Astrocyte (in vitro differentiated cells and primary cell): Measurements from ENCODE around the gene CORO2B. TPM values are rescaled to one million over a fixed set of nuclear protein-coding genes. Genes with fewer than 3 reads are reported as not detected.

Experiments used
- DNase-seq: peaks from one replicate; pipeline ENCODE4 v3.0.0-alpha.2; 2010; ENCODE audit warnings: low read depth
- FAIRE-seq: peaks from 2 replicates; lab custom pipeline; 2011; peaks lifted over from hg19 to GRCh38; lab: Jason Lieb, UNC
- H2AFZ ChIP-seq: 2 replicates; pipeline ENCODE4 v1.6.0; 2012; ENCODE audit warnings: low read depth, low read length, inconsistent platforms
- H3K27ac ChIP-seq: 2 replicates; pipeline ENCODE4 v1.5.1; 2011; ENCODE audit warnings: low read depth, low read length, inconsistent platforms
- H3K27me3 ChIP-seq: 2 replicates; pipeline ENCODE4 v1.6.0; 2011; ENCODE audit warnings: low read length, inconsistent platforms; ENCODE audit not compliant: insufficient read depth
- H3K36me3 ChIP-seq: 2 replicates; pipeline ENCODE4 v1.5.1; 2011; ENCODE audit warnings: low read length, inconsistent platforms; ENCODE audit not compliant: insufficient read depth
- H3K4me1 ChIP-seq: 2 replicates; pipeline ENCODE4 v1.5.1; 2011; ENCODE audit warnings: low read length, inconsistent platforms; ENCODE audit not compliant: insufficient read depth
- H3K4me2 ChIP-seq: 2 replicates; pipeline ENCODE4 v1.6.0; 2012; ENCODE audit warnings: low read length, inconsistent platforms
- H3K4me3 ChIP-seq: 2 replicates; pipeline ENCODE4 v1.5.1; 2011; ENCODE audit warnings: low read depth, mild to moderate bottlenecking, low read length, inconsistent platforms; ENCODE audit not compliant: insufficient read depth
- H3K79me2 ChIP-seq: 2 replicates; pipeline ENCODE4 v1.6.0; 2012; ENCODE audit warnings: mild to moderate bottlenecking, low read length, inconsistent platforms; ENCODE audit not compliant: insufficient read depth
- H3K9ac ChIP-seq: 2 replicates; pipeline ENCODE4 v1.6.0; 2012; ENCODE audit warnings: mild to moderate bottlenecking, low read length, inconsistent platforms
- H3K9me3 ChIP-seq: 2 replicates; pipeline ENCODE4 v1.5.1; 2012; ENCODE audit warnings: low read depth, mild to moderate bottlenecking, low read length, inconsistent platforms; ENCODE audit not compliant: insufficient read depth
- H4K20me1 ChIP-seq: 2 replicates; pipeline ENCODE4 v1.6.0; 2012; ENCODE audit warnings: low read length, inconsistent platforms; ENCODE audit not compliant: insufficient read depth
- H3K27ac Mint-ChIP-seq: one replicate; pipeline ENCODE4 v1.8.0; 2021; ENCODE audit warnings: mild to moderate bottlenecking, mixed read lengths; ENCODE audit not compliant: unreplicated experiment
- H3K27me3 Mint-ChIP-seq: one replicate; pipeline ENCODE4 v1.8.0; 2021; ENCODE audit warnings: low read depth, mixed read lengths; ENCODE audit not compliant: unreplicated experiment
- H3K36me3 Mint-ChIP-seq: one replicate; pipeline ENCODE4 v1.8.0; 2021; ENCODE audit warnings: low read depth, mixed read lengths; ENCODE audit not compliant: unreplicated experiment
- H3K4me1 Mint-ChIP-seq: one replicate; pipeline ENCODE4 v1.8.0; 2021; ENCODE audit warnings: low read depth, mixed read lengths; ENCODE audit not compliant: unreplicated experiment
- H3K4me3 Mint-ChIP-seq: one replicate; pipeline ENCODE4 v1.8.0; 2021; ENCODE audit warnings: mild to moderate bottlenecking, moderate library complexity, mixed read lengths; ENCODE audit not compliant: unreplicated experiment
- H3K9me3 Mint-ChIP-seq: one replicate; pipeline ENCODE4 v1.8.0; 2021; ENCODE audit warnings: mild to moderate bottlenecking, mixed read lengths; ENCODE audit not compliant: unreplicated experiment
- CTCF ChIP-seq: IDR thresholded peaks from 2 replicates; pipeline ENCODE4 v1.5.1; 2011; ENCODE audit warnings: low read depth, mild to moderate bottlenecking, inconsistent platforms, low read length, moderate library complexity; ENCODE audit not compliant: insufficient read depth
- EZH2 ChIP-seq: IDR thresholded peaks from 2 replicates; pipeline ENCODE4 v1.6.1; 2012; ENCODE audit warnings: mild to moderate bottlenecking, low read length, inconsistent platforms; ENCODE audit not compliant: insufficient read depth
- total RNA-seq: library from RNA; stranded (reverse); gene quantifications from 2 replicates; pipeline ENCODE4 v1.2.1, GENCODE V29; 2021

The CORO2B gene
- total RNA-seq, 1 donor from 2014 or later = 7.4 TPM

- Histone ChIP-seq H3K79me2 (no peaks in the 10 kb centered on the region), H3K4me1 (no peaks in the 10 kb centered on the region), H3K27ac (no peak overlapping the region), H3K4me2 (no peak overlapping the region), H2AFZ (no peak overlapping the region), H3K36me3 (no peaks in the 10 kb centered on the region), H3K27me3 (no peaks in the 10 kb centered on the region), H3K9me3 (no peaks in the 10 kb centered on the region), H3K4me3 (no peak overlapping the region), H4K20me1 (no peaks in the 10 kb centered on the region), H3K9ac (no peak overlapping the region)
- Mint-ChIP-seq H3K27me3 (peaks cover 13% of the 10 kb centered on the region), H3K27ac (no peak overlapping the region), H3K4me1 (peaks cover 3% of the 10 kb centered on the region), H3K9me3 (no peaks in the 10 kb centered on the region), H3K4me3 (no peak overlapping the region), H3K36me3 (no peaks in the 10 kb centered on the region)
- no peak for FAIRE-seq
- TF ChIP-seq CTCF = no peak
- peak; percentile 22 for DNase-seq
Measured at GRCh38 chr15:68768321-68768720, 189.5 kb downstream of the CORO2B start.

DNA sequence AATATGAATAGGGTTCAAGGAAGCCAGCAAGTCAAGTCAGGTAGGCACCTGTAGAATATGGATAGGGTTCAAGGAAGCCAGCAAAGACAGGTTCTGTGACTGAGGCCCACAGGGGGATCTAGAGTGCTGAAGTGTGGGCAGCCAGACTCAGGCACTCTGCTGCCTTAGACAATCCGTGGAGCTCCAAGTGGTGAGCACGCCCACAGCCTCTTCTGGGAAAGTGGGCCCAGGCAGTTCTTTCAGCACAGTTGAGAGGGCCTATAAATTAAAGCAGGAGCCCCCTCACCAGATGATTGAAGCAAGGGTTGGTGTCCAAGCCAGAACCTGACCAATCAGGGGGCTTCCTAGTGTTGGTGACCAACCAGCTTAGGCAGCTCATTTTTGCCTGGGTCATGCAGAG lies 190.9 kb downstream of the CORO2B start:
- H3K27me3 Mint-ChIP-seq = peaks cover 13% of the 10 kb centered on the region
- no peak for TF ChIP-seq EZH2
- no peak for TF ChIP-seq CTCF
- H3K4me3 ChIP-seq = no peak overlapping the region
- no peaks in the 10 kb centered on the region for H3K36me3 ChIP-seq
- H3K9ac ChIP-seq = no peak overlapping the region
- H3K4me3 Mint-ChIP-seq = no peak overlapping the region
- H3K9me3 ChIP-seq = no peaks in the 10 kb centered on the region
- no peak overlapping the region for H3K27ac Mint-ChIP-seq
- H3K79me2 ChIP-seq = no peaks in the 10 kb centered on the region
- no peaks in the 10 kb centered on the region for H3K4me1 ChIP-seq
- H3K27me3 ChIP-seq = no peaks in the 10 kb centered on the region
- FAIRE-seq (no peak), DNase-seq (no peak)
- peaks cover 3% of the 10 kb centered on the region for H3K4me1 Mint-ChIP-seq
- no peak overlapping the region for H2AFZ ChIP-seq
- H3K36me3 Mint-ChIP-seq = peaks cover 4% of the 10 kb centered on the region
- no peak overlapping the region for H3K27ac ChIP-seq
- no peak overlapping the region for H3K4me2 ChIP-seq
- no peaks in the 10 kb centered on the region for H4K20me1 ChIP-seq
- peaks cover 4% of the 10 kb centered on the region for H3K9me3 Mint-ChIP-seq

DNA sequence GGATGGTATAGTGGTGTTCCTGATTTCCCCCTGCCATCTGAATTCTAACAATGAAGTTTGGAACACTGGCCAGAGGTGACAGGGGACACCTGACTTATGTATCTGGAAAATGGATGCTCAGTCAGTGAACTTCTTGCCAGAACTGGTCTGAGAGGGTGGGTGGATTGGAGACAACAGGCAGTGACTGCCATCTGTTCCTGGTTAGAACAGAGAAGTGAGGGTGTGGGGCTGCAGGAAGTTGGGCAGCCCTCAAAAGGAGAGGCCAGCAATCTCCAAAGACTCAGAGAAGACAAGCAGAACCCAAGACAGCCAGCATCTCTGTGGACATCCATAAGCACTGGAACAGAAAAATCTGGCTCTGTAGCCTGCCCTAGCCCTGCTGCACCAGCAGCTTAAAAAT lies 191.4 kb downstream of the CORO2B start:
- peaks cover 13% of the 10 kb centered on the region for H3K27me3 Mint-ChIP-seq
- TF ChIP-seq EZH2 (no peak), CTCF (no peak)
- Histone ChIP-seq H4K20me1 (no peaks in the 10 kb centered on the region), H3K27me3 (no peaks in the 10 kb centered on the region), H2AFZ (no peak overlapping the region), H3K9ac (no peak overlapping the region), H3K4me1 (no peaks in the 10 kb centered on the region), H3K36me3 (no peaks in the 10 kb centered on the region), H3K27ac (no peak overlapping the region), H3K9me3 (no peaks in the 10 kb centered on the region), H3K4me3 (no peak overlapping the region), H3K79me2 (no peaks in the 10 kb centered on the region), H3K4me2 (no peak overlapping the region)
- H3K36me3 Mint-ChIP-seq = peaks cover 4% of the 10 kb centered on the region
- peaks cover 3% of the 10 kb centered on the region for H3K4me1 Mint-ChIP-seq
- H3K9me3 Mint-ChIP-seq = peaks cover 4% of the 10 kb centered on the region
- no peak for DNase-seq
- no peak overlapping the region for H3K27ac Mint-ChIP-seq
- FAIRE-seq = no peak
- H3K4me3 Mint-ChIP-seq = no peak overlapping the region
